ENCODE measurements around the gene CSNK1D. TPM values are rescaled to one million over a fixed set of nuclear protein-coding genes. Genes with fewer than 3 reads are reported as not detected.
A peak's percentile ranks its signal among the peaks of the same experiment; 100 is the strongest.

CSNK1D gene
- total and polyA plus RNA-seq, 2 experiments from 2014 or later = 55.3 to 66.4 TPM

GRCh38 chr17:82236142-82236971 is 37.1 kb downstream of the CSNK1D start (continued):
- TF ChIP-seq CTCF (conservative IDR thresholded peaks at IDR 0.05; ENCODE audit: low read depth in 2 of 2) (peak; percentile 90 to 91), EZH2phosphoT487 (IDR thresholded peaks at IDR 0.05; ENCODE audit: unreplicated experiment) (no peak)

GRCh38 chr17:82235775-82236141 is 37.7 kb downstream of the CSNK1D start:
- H3K4me1 ChIP-seq (ENCODE audit: insufficient read depth) = no peaks in the 10 kb centered on the region; the same call in 1 of the 2 replicates
- ATAC-seq (no peak; the same call in 2 of the 3 replicates), DNase-seq (ENCODE audit: low spot score) (no peak)
- H4K20me1 ChIP-seq (replicated peaks; ENCODE audit: insufficient read depth) = no peaks in the 10 kb centered on the region; the same call in 1 of the 2 replicates
- no peaks in the 10 kb centered on the region for H3K79me2 ChIP-seq (replicated peaks; ENCODE audit: insufficient read depth)
- H3K27ac ChIP-seq (ENCODE audit: low read depth) = 0 out of 2 replicates have a peak overlapping the region, but pooled peaks have one; percentile 19
- no peaks in the 10 kb centered on the region for H3K36me3 ChIP-seq (ENCODE audit: insufficient read depth)
- Mint-ChIP-seq H3K27ac (no peak overlapping the region), H3K27me3 (ENCODE audit: insufficient read depth, low read depth, poor library complexity) (peaks cover 16% of the 10 kb centered on the region), H3K36me3 (ENCODE audit: low read depth) (no peaks in the 10 kb centered on the region; the same call in 2 of the 3 replicates), H3K4me1 (peaks cover 8% of the 10 kb centered on the region; the same call in 2 of the 3 replicates), H3K4me3 (no peak overlapping the region), H3K9me3 (no peaks in the 10 kb centered on the region)
- no peaks in the 10 kb centered on the region for H3K9me2 ChIP-seq (ENCODE audit: insufficient read depth)
- peaks cover 2% of the 10 kb centered on the region; the same call in 1 of the 2 replicates for H3F3A ChIP-seq (replicated peaks; ENCODE audit: low read depth)
- H3K4me2 ChIP-seq = no peak overlapping the region
- peaks cover 11% of the 10 kb centered on the region for H3K27me3 ChIP-seq (ENCODE audit: insufficient read depth)
- no peak overlapping the region for H3K4me3 ChIP-seq
- H2AFZ ChIP-seq = no peak overlapping the region
- TF ChIP-seq EZH2phosphoT487 (IDR thresholded peaks at IDR 0.05; ENCODE audit: unreplicated experiment) (no peak), POLR2AphosphoS5 (IDR thresholded peaks at IDR 0.05; ENCODE audit: low read depth) (no peak), CTCF (conservative IDR thresholded peaks at IDR 0.05; ENCODE audit: low read depth in 2 of 2) (no peak), REST (IDR thresholded peaks at IDR 0.05; ENCODE audit: unreplicated experiment) (no peak), ZNF114 (CRISPR knock-in tag; IDR thresholded peaks at IDR 0.05) (no peak), NANOG (IDR thresholded peaks at IDR 0.05; ENCODE audit: borderline replicate concordance) (no peak), CREB1 (CRISPR knock-in tag; IDR thresholded peaks at IDR 0.05; ENCODE audit: low read depth) (no peak), ZNF462 (CRISPR knock-in tag; IDR thresholded peaks at IDR 0.05) (no peak), JUNB (IDR thresholded peaks at IDR 0.05; ENCODE audit: unreplicated experiment) (no peak)
